Calu3 (cell line): ENCODE data around the gene SLF2. TPM values are rescaled to one million over a fixed set of nuclear protein-coding genes. Genes with fewer than 3 reads are reported as not detected.

Experiments
- BruUV-seq: library from RNA; stranded (reverse); fragments of 400-500 nt; replicated peaks from 2 replicates; lab custom pipeline; 2021; lab: Mats Ljungman, UMichigan
- CTCF ChIA-PET: fragments of 300-600 bp; sonication (Branson Sonifier 250); formaldehyde crosslinking; loops from one replicate; lab custom pipeline; 2022; ENCODE audit warnings: antibody characterized with exemption; lab: Charles Lee
- DNase-seq: peaks from one replicate; pipeline ENCODE4 v3.0.0; 2022
- H3K27ac Mint-ChIP-seq: one replicate; pipeline ENCODE4 v1.8.0; 2022; ENCODE audit warnings: mixed read lengths; ENCODE audit not compliant: unreplicated experiment
- H3K27me3 Mint-ChIP-seq: one replicate; pipeline ENCODE4 v1.8.0; 2022; ENCODE audit warnings: mixed read lengths; ENCODE audit not compliant: unreplicated experiment
- H3K36me3 Mint-ChIP-seq: one replicate; pipeline ENCODE4 v1.8.0; 2022; ENCODE audit warnings: mild to moderate bottlenecking, moderate library complexity, mixed read lengths; ENCODE audit not compliant: insufficient read depth, unreplicated experiment
- H3K4me1 Mint-ChIP-seq: one replicate; pipeline ENCODE4 v1.8.0; 2022; ENCODE audit warnings: mild to moderate bottlenecking, low read depth, mixed read lengths; ENCODE audit not compliant: unreplicated experiment
- H3K4me3 Mint-ChIP-seq: one replicate; pipeline ENCODE4 v1.8.0; 2022; ENCODE audit warnings: mild to moderate bottlenecking, low read depth, moderate library complexity, mixed read lengths; ENCODE audit not compliant: unreplicated experiment
- H3K9me3 Mint-ChIP-seq: one replicate; pipeline ENCODE4 v1.8.0; 2022; ENCODE audit warnings: low read depth, mixed read lengths; ENCODE audit not compliant: unreplicated experiment
- intact Hi-C: fragments of 100-400 bp; cut with micrococcal nuclease; formaldehyde crosslinking; loops from one replicate; pipeline ENCODE4 v1.10.0; 2022; ENCODE audit not compliant: unreplicated experiment
- total RNA-seq: library from RNA; stranded (reverse); gene quantifications from 2 replicates; pipeline ENCODE4 v1.2.3, GENCODE V29; 2022
- TF ChIP-seq, protein P1 (sequence below): fragments of 200-600 bp; IDR thresholded peaks from one replicate; pipeline ENCODE4 v1.8.0; 2022; ENCODE audit warnings: antibody characterized with exemption; ENCODE audit not compliant: unreplicated experiment

SLF2 gene
- total RNA-seq, 1 experiment from 2014 or later, result 18.3 TPM

DNA sequence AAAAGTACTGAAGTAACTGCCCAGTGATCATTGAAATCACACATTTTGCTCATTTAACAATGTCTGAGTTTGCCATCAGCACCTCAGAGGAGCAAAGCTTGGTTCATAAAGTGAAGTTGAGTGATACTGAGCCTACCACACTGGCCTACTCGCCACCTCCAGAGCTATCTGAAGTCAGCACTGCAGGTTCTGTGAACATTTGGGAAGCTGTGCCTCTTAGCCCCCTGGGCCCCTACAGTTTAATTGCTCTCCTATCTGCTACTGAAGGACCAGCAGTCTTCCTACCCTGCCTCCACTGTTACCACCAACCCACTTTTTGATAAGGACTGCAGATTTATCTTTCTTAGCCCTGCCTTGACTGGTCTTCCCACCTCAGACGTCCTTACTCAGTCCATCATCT is 54.6 kb downstream of the SLF2 start:
- BruUV-seq, result no TSS peak
- CTCF ChIA-PET, result interaction anchor here (0.5 to 1.5 kb wide), 2 partner anchors 9 to 48 kb away, joined by 3 to 4 read pairs; no protein-coding TSS in a partner anchor
- DNase-seq, result no peak
- no peaks in the 10 kb centered on the region for H3K27me3 Mint-ChIP-seq
- peaks cover 19% of the 10 kb centered on the region for H3K4me1 Mint-ChIP-seq
- peaks cover 24% of the 10 kb centered on the region for H3K36me3 Mint-ChIP-seq
- H3K4me3 Mint-ChIP-seq, result no peak overlapping the region
- no peaks in the 10 kb centered on the region for H3K9me3 Mint-ChIP-seq
- TF ChIP-seq, protein P1, sequence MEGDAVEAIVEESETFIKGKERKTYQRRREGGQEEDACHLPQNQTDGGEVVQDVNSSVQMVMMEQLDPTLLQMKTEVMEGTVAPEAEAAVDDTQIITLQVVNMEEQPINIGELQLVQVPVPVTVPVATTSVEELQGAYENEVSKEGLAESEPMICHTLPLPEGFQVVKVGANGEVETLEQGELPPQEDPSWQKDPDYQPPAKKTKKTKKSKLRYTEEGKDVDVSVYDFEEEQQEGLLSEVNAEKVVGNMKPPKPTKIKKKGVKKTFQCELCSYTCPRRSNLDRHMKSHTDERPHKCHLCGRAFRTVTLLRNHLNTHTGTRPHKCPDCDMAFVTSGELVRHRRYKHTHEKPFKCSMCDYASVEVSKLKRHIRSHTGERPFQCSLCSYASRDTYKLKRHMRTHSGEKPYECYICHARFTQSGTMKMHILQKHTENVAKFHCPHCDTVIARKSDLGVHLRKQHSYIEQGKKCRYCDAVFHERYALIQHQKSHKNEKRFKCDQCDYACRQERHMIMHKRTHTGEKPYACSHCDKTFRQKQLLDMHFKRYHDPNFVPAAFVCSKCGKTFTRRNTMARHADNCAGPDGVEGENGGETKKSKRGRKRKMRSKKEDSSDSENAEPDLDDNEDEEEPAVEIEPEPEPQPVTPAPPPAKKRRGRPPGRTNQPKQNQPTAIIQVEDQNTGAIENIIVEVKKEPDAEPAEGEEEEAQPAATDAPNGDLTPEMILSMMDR, result no peak
- no peak overlapping the region for H3K27ac Mint-ChIP-seq
- intact Hi-C loops, result loop anchor here (5.0 kb wide), 1 partner anchor 45 kb away; no protein-coding TSS in a partner anchor

DNA sequence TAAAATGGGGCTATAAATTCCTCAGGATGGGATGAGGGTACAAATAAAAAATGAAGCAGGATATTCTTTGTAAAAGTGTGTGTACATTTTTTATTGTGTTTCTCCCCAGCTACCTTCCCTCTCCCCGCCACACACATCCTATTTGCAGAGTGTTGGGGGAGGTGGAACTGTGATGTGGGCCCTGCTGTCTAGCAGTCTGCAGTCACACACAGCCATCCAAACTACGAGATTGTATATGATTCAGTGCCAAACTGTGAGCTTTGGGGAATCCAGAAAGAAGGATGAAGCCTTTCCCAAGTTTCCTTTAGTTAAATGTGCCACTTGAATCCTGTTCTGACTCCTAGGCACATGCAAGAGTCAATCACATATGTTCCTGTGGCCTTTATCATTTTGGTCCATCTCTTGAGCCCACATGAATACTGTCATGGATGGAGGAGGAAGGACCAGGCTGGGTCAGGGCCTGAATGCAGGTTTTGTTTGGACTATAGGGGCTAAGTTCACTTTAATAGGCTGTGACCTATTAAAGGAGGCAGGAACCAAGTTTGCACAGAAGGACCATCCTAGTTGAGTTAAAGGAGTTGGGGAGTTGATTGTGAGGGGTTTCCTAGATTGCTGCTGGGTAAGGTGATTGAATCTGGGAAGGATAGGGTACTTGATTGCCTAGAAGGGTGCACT is 55.4 kb downstream of the SLF2 start:
- CTCF ChIA-PET, result interaction anchor here (1.5 kb wide), 1 partner anchor 10 kb away, joined by 3 read pairs; no protein-coding TSS in a partner anchor
- H3K9me3 Mint-ChIP-seq, result no peaks in the 10 kb centered on the region
- intact Hi-C loops, result loop anchor here (5.0 kb wide), 1 partner anchor 44 kb away; no protein-coding TSS in a partner anchor
- peaks cover 24% of the 10 kb centered on the region for H3K36me3 Mint-ChIP-seq
- H3K27ac Mint-ChIP-seq, result peak overlapping the region; percentile 57
- TF ChIP-seq, protein P1, result no peak
- DNase-seq, result no peak
- H3K4me3 Mint-ChIP-seq, result peak overlapping the region; percentile 80
- peaks cover 19% of the 10 kb centered on the region for H3K4me1 Mint-ChIP-seq
- no TSS peak for BruUV-seq
- no peaks in the 10 kb centered on the region for H3K27me3 Mint-ChIP-seq

DNA sequence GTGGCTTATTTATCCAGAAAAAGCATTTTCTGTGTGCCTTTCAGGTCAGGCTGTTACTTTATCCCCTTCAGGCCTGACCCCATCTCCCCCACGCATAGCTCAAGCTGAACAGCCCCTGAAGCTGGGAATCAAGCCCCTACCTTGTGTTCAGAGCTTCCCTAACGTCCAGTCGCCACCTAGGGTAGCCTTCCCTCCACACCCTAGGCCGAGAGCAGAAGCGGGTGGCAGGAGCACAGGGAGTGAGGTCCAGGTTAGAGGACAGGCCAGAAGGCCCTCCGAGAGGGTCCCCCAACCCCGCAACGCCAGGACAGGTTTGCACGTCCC is 56.1 kb downstream of the SLF2 start:
- intact Hi-C loops, result loop anchor here (5.0 kb wide), 1 partner anchor 43 kb away; no protein-coding TSS in a partner anchor
- peak overlapping the region; percentile 80 for H3K4me3 Mint-ChIP-seq
- H3K4me1 Mint-ChIP-seq, result peaks cover 19% of the 10 kb centered on the region
- TF ChIP-seq, protein P1, result no peak
- no peak for DNase-seq
- H3K27me3 Mint-ChIP-seq, result no peaks in the 10 kb centered on the region
- H3K9me3 Mint-ChIP-seq, result no peaks in the 10 kb centered on the region
- no TSS peak for BruUV-seq
- CTCF ChIA-PET, result no interaction called here
- peak overlapping the region; percentile 57 for H3K27ac Mint-ChIP-seq
- H3K36me3 Mint-ChIP-seq, result peaks cover 24% of the 10 kb centered on the region

DNA sequence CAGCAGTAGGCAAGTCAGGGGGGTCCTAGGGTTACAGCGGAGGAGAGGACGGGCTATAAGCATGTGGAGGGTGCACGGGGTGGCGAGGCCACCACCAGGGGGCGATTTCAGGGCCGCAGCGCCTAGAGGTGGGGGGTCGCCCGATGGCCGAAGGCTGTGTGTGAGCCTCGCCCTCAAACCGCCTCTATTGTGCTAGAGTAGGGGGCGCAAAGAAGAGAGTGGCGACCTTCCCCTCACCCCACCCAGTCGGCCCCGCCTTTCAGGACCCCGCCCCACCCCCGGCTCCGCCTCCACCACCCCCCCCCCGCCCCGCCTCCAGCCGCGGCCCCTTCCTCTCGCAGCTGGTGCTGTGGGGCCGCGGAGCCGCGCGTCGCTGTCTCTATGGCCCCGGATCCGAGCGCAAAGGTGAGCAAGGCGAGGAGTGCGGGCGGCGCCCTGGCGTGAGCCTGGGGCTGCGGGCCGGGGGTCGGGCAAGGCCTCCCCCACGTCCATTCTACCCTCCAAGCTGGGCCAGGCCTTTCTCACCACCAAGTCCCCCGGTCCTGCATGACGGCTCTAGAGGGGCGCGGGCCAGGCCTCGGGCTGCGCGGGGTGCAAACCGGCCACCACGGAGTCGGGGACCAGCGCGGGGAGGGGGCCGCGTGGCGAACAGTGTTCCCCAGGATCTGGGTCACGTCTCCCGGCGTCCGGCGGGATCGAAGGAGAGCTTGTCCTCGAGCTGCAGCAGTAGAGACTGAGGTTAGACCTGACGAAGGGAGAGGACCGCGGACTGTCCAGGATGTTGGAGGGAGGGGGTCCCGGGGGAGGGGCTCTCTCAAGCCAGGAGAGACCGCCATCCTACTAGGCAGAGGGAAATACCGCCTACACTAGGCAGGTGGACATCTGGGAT is 56.7 kb downstream of the SLF2 start, which contains the start of gene SEMA4G:
Gene SEMA4G (plus strand): TSS at position 318 of the 889 bp plus-strand sequence. CDS start 3,409 bp downstream, outside the sequence.
- Mint-ChIP-seq H3K4me1 (peaks cover 19% of the 10 kb centered on the region), H3K27me3 (no peaks in the 10 kb centered on the region), H3K4me3 (peak within 1 kb of the TSS; percentile 80), H3K9me3 (no peaks in the 10 kb centered on the region), H3K36me3 (peaks cover 24% of the 10 kb centered on the region), H3K27ac (peak within 1 kb of the TSS; percentile 57)
- peak; percentile 58 for DNase-seq
- BruUV-seq, result no TSS peak
- CTCF ChIA-PET, result interaction anchor here (0.6 to 1.6 kb wide), 5 partner anchors 18 to 50 kb away, joined by 3 to 5 read pairs (median 3); partner anchors contain the start of genes MRPL43 and TWNK
- TF ChIP-seq, protein P1, result peak; percentile 81
- intact Hi-C loops, result loop anchor here (5.0 kb wide), 1 partner anchor 43 kb away; no protein-coding TSS in a partner anchor
